ENCODE results near the gene ZNF611. TPM values are rescaled to one million over a fixed set of nuclear protein-coding genes. Genes with fewer than 3 reads are reported as not detected.
"Not testable (repeated sequence)": the region's sequence is repeated elsewhere in the genome, so short reads cannot be mapped to it uniquely, and the experiment has no call there.

ZNF611 gene
- total RNA-seq, 1 donor from 2014 or later: 21.1 TPM

DNA sequence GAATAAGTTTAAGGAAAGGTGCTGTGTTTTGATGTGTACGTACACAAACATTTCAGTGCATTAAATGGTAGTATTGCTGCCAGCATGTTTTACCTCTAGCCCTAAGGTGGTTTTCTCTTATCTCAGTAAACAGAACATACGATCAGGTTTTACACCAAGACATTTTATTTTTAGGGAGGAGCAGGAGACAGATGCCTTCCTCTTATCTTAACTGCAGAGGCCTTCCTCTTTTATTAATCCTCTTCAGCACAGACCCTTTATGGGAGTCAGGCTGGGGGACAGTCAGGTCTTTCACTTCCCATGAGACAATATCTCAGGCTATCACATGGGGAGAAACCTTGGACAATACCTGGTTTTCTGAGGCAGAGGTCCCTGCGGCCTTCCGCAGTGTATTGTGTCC, 14.9 kb upstream of the ZNF611 start:
- Histone ChIP-seq H3K4me2 (ENCODE audit: low read length) (no peak overlapping the region), H2AFZ (ENCODE audit: low read depth, low read length) (no peak overlapping the region), H3K9me3 (ENCODE audit: insufficient read depth, low read depth, low read length) (peaks cover 3% of the 10 kb centered on the region), H3K36me3 (ENCODE audit: insufficient read depth, low read length) (no peaks in the 10 kb centered on the region), H3K4me3 (ENCODE audit: insufficient read depth, low read depth, low read length) (no peak overlapping the region), H3K9ac (ENCODE audit: low read length) (no peak overlapping the region), H3K27me3 (ENCODE audit: insufficient read depth, low read length) (no peaks in the 10 kb centered on the region), H3K27ac (ENCODE audit: low read depth, low read length) (no peak overlapping the region), H3K79me2 (ENCODE audit: insufficient read depth, low read length) (no peaks in the 10 kb centered on the region), H3K4me1 (ENCODE audit: insufficient read depth, low read length) (no peaks in the 10 kb centered on the region), H4K20me1 (ENCODE audit: insufficient read depth, low read length) (no peaks in the 10 kb centered on the region)
- FAIRE-seq (no peak), DNase-seq (ENCODE audit: low read depth) (no peak)
- H3K27me3 Mint-ChIP-seq (ENCODE audit: low read depth, unreplicated experiment): no peaks in the 10 kb centered on the region
- no peak overlapping the region for H3K27ac Mint-ChIP-seq (ENCODE audit: unreplicated experiment)
- H3K9me3 Mint-ChIP-seq (ENCODE audit: unreplicated experiment): peaks cover 9% of the 10 kb centered on the region
- TF ChIP-seq EZH2 (IDR thresholded peaks at IDR 0.05; ENCODE audit: insufficient read depth, low read length): no peak
- TF ChIP-seq, protein P1, sequence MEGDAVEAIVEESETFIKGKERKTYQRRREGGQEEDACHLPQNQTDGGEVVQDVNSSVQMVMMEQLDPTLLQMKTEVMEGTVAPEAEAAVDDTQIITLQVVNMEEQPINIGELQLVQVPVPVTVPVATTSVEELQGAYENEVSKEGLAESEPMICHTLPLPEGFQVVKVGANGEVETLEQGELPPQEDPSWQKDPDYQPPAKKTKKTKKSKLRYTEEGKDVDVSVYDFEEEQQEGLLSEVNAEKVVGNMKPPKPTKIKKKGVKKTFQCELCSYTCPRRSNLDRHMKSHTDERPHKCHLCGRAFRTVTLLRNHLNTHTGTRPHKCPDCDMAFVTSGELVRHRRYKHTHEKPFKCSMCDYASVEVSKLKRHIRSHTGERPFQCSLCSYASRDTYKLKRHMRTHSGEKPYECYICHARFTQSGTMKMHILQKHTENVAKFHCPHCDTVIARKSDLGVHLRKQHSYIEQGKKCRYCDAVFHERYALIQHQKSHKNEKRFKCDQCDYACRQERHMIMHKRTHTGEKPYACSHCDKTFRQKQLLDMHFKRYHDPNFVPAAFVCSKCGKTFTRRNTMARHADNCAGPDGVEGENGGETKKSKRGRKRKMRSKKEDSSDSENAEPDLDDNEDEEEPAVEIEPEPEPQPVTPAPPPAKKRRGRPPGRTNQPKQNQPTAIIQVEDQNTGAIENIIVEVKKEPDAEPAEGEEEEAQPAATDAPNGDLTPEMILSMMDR (IDR thresholded peaks at IDR 0.05; ENCODE audit: insufficient read depth, low read depth, low read length): no peak
- H3K4me3 Mint-ChIP-seq (ENCODE audit: unreplicated experiment): no peak overlapping the region
- no peaks in the 10 kb centered on the region for H3K36me3 Mint-ChIP-seq (ENCODE audit: low read depth, unreplicated experiment)
- no peaks in the 10 kb centered on the region for H3K4me1 Mint-ChIP-seq (ENCODE audit: low read depth, unreplicated experiment)

DNA sequence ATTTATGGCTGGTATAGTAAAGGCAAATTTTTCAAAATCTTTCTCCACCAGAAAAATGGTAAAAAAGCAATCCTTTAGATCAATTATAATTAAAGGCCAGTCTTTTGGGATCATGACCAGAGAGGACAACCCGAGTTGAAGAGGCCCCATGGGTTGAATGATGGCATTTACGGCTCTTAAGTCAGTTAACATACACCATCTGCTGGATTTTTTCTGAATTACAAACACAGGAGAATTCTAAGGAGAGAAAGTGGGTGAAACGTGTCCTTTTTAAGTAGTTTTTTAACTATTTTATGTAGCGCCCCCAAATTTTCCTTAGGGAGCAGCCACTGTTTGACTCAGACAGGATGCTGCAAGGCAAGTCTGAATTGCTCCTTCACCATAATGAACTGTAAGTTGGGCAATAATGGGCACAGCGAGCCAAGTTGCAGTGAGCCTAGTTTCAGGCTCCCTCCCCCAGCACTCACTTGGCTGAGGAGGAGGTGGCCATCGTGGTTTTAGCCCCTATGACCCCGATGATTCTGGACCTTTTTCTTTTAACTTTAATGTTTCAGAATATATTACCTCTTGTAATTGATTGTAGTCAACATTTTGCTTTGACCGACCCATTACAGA, 13.6 kb upstream of the ZNF611 start:
- FAIRE-seq (no peak), DNase-seq (ENCODE audit: low read depth) (peak; percentile 27)
- Histone ChIP-seq H3K79me2 (ENCODE audit: insufficient read depth, low read length) (no peaks in the 10 kb centered on the region), H3K36me3 (ENCODE audit: insufficient read depth, low read length) (no peaks in the 10 kb centered on the region), H3K4me3 (ENCODE audit: insufficient read depth, low read depth, low read length) (no peak overlapping the region), H3K27ac (ENCODE audit: low read depth, low read length) (no peak overlapping the region), H3K4me2 (ENCODE audit: low read length) (no peak overlapping the region), H3K9me3 (ENCODE audit: insufficient read depth, low read depth, low read length) (no peaks in the 10 kb centered on the region), H3K9ac (ENCODE audit: low read length) (no peak overlapping the region), H4K20me1 (ENCODE audit: insufficient read depth, low read length) (no peaks in the 10 kb centered on the region), H3K4me1 (ENCODE audit: insufficient read depth, low read length) (no peaks in the 10 kb centered on the region), H2AFZ (ENCODE audit: low read depth, low read length) (no peak overlapping the region), H3K27me3 (ENCODE audit: insufficient read depth, low read length) (no peaks in the 10 kb centered on the region)
- Mint-ChIP-seq H3K36me3 (ENCODE audit: low read depth, unreplicated experiment) (peaks cover 2% of the 10 kb centered on the region), H3K4me1 (ENCODE audit: low read depth, unreplicated experiment) (no peaks in the 10 kb centered on the region), H3K27ac (ENCODE audit: unreplicated experiment) (no peak overlapping the region), H3K9me3 (ENCODE audit: unreplicated experiment) (peaks cover 7% of the 10 kb centered on the region), H3K4me3 (ENCODE audit: unreplicated experiment) (no peak overlapping the region), H3K27me3 (ENCODE audit: low read depth, unreplicated experiment) (no peaks in the 10 kb centered on the region)
- no peak for TF ChIP-seq EZH2 (IDR thresholded peaks at IDR 0.05; ENCODE audit: insufficient read depth, low read length)
- TF ChIP-seq, protein P1 (IDR thresholded peaks at IDR 0.05; ENCODE audit: insufficient read depth, low read depth, low read length): peak; percentile 11

DNA sequence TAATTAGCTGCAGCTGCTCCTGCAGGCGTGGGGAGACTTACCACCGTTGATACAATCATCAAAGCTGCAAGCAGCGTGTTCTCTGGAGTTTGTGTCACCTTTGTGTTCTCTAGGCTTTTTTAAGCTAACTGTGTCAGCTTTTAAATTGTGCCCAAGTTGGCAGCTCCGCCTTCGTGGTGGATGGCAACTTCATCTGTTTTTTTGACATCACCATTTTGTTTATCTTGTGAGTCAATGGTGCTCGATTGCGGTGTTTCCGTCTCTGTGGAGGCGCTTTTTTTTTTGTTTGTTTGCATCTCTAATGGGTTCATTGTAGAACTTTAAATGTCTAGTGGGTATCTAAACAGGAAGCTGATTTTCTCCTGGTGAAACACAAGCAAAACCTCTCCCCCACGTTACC, 11.1 kb upstream of the ZNF611 start:
- H3K27ac Mint-ChIP-seq (ENCODE audit: unreplicated experiment); H3K4me3 Mint-ChIP-seq (ENCODE audit: unreplicated experiment); H3K27me3 Mint-ChIP-seq (ENCODE audit: low read depth, unreplicated experiment): not testable (repeated sequence)

More for the DNA sequence above, 11.1 kb upstream of the ZNF611 start:
- not testable (repeated sequence) for H3K27ac ChIP-seq (ENCODE audit: low read depth, low read length); H3K79me2 ChIP-seq (ENCODE audit: insufficient read depth, low read length); H3K36me3 ChIP-seq (ENCODE audit: insufficient read depth, low read length); H3K9me3 Mint-ChIP-seq (ENCODE audit: unreplicated experiment); H3K4me1 ChIP-seq (ENCODE audit: insufficient read depth, low read length); H3K4me2 ChIP-seq (ENCODE audit: low read length); H3K4me3 ChIP-seq (ENCODE audit: insufficient read depth, low read depth, low read length); H4K20me1 ChIP-seq (ENCODE audit: insufficient read depth, low read length); H3K9me3 ChIP-seq (ENCODE audit: insufficient read depth, low read depth, low read length); H3K36me3 Mint-ChIP-seq (ENCODE audit: low read depth, unreplicated experiment); FAIRE-seq; H3K27me3 ChIP-seq (ENCODE audit: insufficient read depth, low read length); H2AFZ ChIP-seq (ENCODE audit: low read depth, low read length); DNase-seq (ENCODE audit: low read depth); H3K9ac ChIP-seq (ENCODE audit: low read length)
- peaks cover 14% of the 10 kb centered on the region for H3K4me1 Mint-ChIP-seq (ENCODE audit: low read depth, unreplicated experiment)
